Activated CD4-positive, alpha-beta T cell treated with anti-CD3 and anti-CD28 coated beads, Interleukin-2, Interleukin-4, amounts not matched to agents 100 ng/mL and 50 ng/mL, durations not matched to agents 16 hours and 8 hours (primary cell): Measurements from ENCODE around the gene SLC35A2.
A peak's percentile ranks its signal among the peaks of the same experiment; 100 is the strongest.

Experiments used
- DNase-seq: peaks from one replicate; pipeline ENCODE4 v3.0.0-alpha.2; 2020; ENCODE audit warnings: low spot score

SLC35A2 gene

GRCh38 chrX:48911412-48912182 is at the start of gene SLC35A2:
SLC35A2 (minus strand) TSS chrX:48911646; CDS start chrX:48911636, 10 bp downstream.
- peak; percentile 84 for DNase-seq

DNA sequence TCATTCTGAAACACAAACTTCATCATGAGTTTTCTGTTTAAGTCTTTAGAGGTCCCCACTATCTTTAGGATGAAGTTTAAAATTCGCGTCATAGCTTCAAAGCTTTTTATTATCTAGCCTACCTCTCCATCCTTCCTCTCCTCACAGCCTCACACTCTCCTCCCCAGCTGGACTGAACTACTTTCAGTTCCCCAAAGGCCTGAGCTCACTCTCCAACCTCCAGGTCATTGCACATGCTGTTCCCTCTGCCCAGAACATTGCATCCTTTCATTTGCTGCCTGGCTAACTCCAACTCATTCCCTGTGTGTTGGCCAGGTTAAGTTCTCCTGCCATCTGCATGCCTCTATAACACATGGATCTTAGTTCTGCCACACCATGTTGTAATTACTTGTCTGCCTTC is 48.8 kb upstream of the SLC35A2 start:
- no peak for DNase-seq

- no peak for DNase-seq
These were observed 47.2 kb upstream of the SLC35A2 start for GRCh38 chrX:48958635-48959094.

GRCh38 chrX:48957827-48958634 is 46.6 kb upstream of the SLC35A2 start:
- DNase-seq, result peak; percentile 95

DNA sequence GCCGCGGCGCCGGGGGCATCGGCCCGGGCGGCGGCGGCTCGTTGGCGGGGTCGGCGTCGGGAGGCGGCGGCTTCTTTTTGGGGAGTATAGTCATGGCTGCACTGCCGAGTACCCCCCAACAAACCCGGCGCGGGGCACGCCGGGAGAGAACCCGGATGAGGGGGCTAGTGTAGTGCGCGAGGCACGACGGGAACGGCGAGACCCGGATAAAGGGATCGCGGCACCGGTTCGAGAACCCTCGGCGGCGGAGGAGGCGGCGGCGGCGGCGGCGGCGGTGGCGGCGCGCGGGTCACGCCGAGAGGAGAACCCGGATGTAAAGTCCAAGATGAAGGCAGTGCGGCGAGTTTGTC is 46.0 kb upstream of the SLC35A2 start, which contains the start of gene OTUD5:
Gene OTUD5, minus strand, starts transcription at position 131 of the 350 bp plus-strand sequence. Its CDS starts 37 bp downstream, at position 94.
- DNase-seq, result peak; percentile 67

- DNase-seq, result no peak
These were observed 45.4 kb upstream of the SLC35A2 start for GRCh38 chrX:48956728-48957414.

- DNase-seq, result no peak
These were observed 37.1 kb upstream of the SLC35A2 start for GRCh38 chrX:48948589-48948988.

DNA sequence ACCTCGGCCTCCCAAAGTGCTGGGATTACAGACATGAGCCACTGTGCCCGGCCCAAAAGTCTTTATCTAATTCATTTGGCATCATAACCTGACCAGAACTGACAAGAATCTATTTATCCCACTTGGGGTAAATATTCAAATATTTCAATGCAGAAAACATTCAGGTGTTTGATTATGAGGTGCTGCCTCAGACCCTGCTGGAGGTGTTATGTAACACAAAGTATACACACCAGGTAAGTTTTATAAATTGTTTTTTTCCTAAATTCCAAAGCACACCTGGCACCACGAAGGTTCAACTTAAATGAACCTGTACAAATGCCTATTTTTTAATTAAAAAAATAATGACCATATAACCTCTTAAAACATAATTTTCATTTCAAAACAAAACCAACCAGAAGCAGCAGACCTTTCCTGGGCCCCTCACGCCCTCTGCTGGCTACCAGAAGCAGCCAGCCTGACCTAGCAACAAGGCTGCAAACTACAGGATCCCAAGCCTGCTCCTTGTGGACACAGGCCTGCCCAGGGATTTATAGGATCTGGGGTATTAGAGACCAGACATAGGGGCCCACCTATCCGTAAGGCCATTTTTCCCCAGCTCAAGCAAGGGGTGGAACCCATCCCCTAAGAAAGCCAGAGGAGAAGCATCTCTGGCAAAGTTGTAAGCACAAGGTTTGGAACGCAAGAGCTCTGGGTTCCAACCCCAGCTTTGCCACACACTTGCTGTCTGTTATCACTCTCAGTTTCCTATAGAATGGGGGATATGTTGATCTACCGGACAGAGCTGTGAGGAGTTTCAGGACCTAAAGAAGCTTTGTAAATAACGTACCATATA is 34.3 kb upstream of the SLC35A2 start:
- DNase-seq, result peak; percentile 65

DNA sequence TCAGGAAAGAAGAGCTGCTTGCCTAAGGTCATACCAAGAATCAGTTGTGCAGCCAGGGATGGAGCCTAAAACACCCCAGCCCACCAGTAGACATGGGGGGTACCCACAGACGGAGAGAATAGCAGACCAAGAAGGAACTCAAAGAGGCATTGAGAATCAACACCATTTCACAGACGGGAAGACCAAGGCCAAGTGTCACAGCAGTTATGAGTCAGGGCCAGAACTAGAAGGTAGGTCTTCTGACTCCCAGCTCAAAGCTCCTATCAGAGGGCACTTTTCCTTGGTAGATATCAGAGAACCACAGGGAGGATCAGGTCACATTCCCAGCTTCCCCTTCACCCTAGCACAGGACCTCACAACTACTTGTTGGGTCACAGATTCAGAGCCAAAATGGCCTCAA is 31.4 kb upstream of the SLC35A2 start:
- no peak for DNase-seq

DNA sequence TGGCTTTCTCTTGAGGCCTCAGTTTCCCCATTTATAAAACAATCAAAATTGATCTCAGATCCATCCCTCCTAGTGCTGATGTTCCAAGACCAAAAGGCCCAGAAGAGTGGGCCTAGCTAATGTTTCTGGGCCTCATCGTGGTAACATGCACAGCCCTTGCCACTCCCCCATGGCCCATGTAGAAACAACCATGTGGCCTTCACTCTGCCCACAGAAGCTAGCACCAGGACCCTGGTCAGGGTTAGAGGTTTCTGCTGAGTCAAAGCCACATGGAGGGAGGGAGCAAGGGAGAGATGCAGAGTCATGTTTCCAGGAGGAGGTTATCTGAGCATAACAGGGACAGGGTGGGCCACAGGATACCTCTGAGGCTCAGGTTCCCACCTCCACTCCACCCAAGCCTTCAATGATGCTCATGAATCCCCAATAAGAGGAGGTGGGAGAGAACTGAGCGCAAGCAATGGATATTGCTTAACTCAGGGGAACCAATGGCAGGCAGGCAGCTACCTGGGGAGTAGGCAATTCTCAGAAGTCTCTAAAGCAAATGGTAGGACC is 29.0 kb upstream of the SLC35A2 start:
- DNase-seq, result no peak

DNA sequence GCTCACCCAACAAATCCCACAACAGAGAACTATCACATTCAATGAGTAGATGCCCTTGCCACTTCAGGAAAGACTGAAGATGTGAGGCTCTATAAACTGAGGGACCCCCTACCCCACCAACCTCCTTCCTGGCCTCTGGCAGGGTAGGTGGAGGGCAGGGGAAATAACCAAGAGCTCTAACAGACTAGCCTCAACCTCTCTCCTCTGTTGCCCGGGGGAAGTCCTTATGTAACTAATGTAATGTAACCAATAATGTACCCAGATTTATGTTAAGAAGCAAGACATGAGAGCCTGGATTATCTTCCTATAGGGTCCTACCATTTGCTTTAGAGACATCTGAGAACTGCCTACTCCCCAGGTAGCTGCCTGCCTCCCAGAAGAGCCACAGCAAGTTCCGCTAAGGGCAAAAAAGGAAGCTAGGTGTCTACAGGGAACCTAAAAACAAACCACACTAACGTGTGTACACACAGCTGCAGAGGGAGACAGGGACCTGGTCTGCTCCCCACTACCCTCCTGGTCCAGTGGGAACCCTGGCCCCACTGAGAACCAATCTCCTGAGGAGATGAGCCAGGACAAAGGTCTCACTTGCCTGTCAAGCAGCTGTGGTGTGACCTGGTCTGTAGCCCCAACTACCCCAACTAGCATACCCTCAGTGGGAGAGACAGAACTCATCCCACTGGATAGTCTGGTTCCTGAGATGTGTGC is 28.2 kb upstream of the SLC35A2 start:
- DNase-seq, result no peak

- peak; percentile 88 for DNase-seq
These were observed 27.4 kb upstream of the SLC35A2 start for GRCh38 chrX:48938721-48939425.

- peak; percentile 94 for DNase-seq
These were observed 25.8 kb upstream of the SLC35A2 start for GRCh38 chrX:48937054-48937907.

DNA sequence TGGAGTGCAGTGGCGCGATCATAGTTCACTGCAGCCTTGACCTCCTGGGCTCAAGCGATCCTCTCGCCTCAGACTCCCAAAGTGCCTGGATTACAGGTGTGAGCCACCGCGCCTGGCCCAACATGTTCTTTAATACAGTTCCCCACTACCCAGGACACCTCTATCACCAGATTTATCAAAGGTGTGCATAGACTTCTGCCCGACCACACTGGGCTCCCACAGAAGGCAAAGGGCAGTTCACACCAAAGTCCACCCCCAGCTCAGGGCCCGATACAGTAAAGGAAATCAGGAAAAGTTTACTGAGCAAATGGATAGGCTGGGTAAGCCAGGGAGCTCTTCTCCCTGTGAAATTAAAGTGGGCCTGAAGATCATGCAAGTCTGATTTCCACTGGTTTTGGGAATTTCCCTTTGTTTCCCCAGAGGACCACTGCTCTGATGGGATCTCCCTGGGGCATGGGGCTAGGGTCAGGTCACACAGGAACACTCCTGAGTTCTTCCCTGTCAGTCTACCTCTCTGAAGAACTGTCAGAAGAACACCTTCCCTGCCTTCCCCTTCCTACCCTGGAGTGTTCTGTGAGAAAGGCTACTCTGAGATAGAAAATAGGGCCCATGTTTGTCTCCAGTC is 25.1 kb upstream of the SLC35A2 start:
- DNase-seq, result no peak

GRCh38 chrX:48935301-48935670 is 23.8 kb upstream of the SLC35A2 start:
- no peak for DNase-seq

DNA sequence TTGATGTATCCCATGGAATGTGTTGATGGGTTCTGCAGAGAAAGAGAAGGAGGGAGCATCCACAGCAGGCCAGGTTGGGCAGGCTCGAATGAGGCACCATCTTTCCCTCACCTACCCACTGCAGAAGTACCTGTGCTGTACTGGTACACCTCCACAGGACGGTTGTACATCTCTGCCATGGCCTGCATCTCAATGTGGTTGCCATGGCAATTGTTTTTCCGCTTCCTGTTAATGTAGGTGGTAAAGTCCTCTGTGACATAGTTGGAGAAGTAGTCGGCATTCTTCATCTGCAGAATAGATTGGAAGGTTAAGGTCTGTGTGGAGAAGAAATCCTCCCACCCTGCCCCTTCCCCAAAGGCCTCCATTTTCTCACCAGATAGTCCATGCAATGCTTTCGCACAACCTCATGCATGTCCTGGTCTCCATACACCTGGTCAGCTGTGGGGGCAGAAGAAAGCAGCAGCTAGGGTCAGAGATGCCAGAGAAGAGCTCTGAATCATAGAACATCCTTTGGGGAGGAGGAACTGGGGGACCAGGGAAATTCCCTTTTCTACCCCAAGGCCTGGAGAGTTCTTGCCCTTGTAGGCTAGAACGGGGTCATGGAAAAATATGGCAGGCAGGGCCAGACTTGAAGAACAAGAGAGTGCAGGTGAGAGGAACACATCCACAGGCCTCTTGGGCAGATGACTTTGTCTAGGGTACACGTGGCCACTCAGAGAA is 23.3 kb upstream of the SLC35A2 start:
- DNase-seq, result no peak

- no peak for DNase-seq
These were observed 22.3 kb upstream of the SLC35A2 start for GRCh38 chrX:48933757-48934156.
